Mesenchymal stem cell (in vitro differentiated cells and primary cell): ENCODE results near the gene SIPA1L3.
A peak's percentile ranks its signal among the peaks of the same experiment; 100 is the strongest.

Source experiments
- DNase-seq: peaks from one replicate; pipeline ENCODE4 v3.0.0-alpha.2; 2013
- H2AFZ ChIP-seq: one replicate; pipeline ENCODE4 v1.6.1; 2013; ENCODE audit warnings: low read depth, mild to moderate bottlenecking, control low read depth, inconsistent platforms, low read length, moderate library complexity
- H2AK5ac ChIP-seq: 2 replicates; pipeline ENCODE4 v1.6.1; 2013; ENCODE audit warnings: low read length, moderate library complexity, mild to moderate bottlenecking, inconsistent platforms; ENCODE audit not compliant: severe bottlenecking
- H2BK120ac ChIP-seq: one replicate; pipeline ENCODE4 v1.6.1; 2013; ENCODE audit warnings: low read depth, mild to moderate bottlenecking, inconsistent platforms, low read length, moderate library complexity
- H2BK12ac ChIP-seq, 2 experiments: one replicate each; pipeline ENCODE4 v1.6.1; 2013; ENCODE audit warnings: inconsistent platforms in 2 of 2, low read length in 2 of 2, mild to moderate bottlenecking in 2 of 2, moderate library complexity in 2 of 2, control low read depth in 1 of 2
- H2BK15ac ChIP-seq: one replicate; pipeline ENCODE4 v1.6.1; 2013; ENCODE audit warnings: mild to moderate bottlenecking, low read depth, inconsistent platforms; ENCODE audit not compliant: poor library complexity, severe bottlenecking
- H2BK5ac ChIP-seq: 2 replicates; pipeline ENCODE4 v1.6.1; 2013; ENCODE audit warnings: low read depth, mild to moderate bottlenecking, low read length, control low read depth, inconsistent platforms; ENCODE audit not compliant: poor library complexity, severe bottlenecking
- H3K14ac ChIP-seq, 2 experiments: one replicate each; pipeline ENCODE4 v1.6.1; 2013; ENCODE audit warnings: inconsistent platforms in 2 of 2, low read length in 2 of 2, control low read depth in 1 of 2, mild to moderate bottlenecking in 1 of 2, moderate library complexity in 1 of 2
- H3K18ac ChIP-seq, 2 experiments: one replicate each; pipeline ENCODE4 v1.6.1; 2013; ENCODE audit warnings: inconsistent platforms in 2 of 2, low read length in 2 of 2, control low read depth in 1 of 2, low read depth in 1 of 2, mild to moderate bottlenecking in 1 of 2
- H3K23ac ChIP-seq, 2 experiments: one replicate each; pipeline ENCODE4 v1.6.1; 2013; ENCODE audit warnings: inconsistent platforms in 2 of 2, low read length in 2 of 2, mild to moderate bottlenecking in 2 of 2, moderate library complexity in 2 of 2, control low read depth in 1 of 2
- H3K27ac ChIP-seq: 2 replicates; pipeline ENCODE4 v1.5.1; 2013; ENCODE audit warnings: mild to moderate bottlenecking, moderate library complexity, low read length, control low read depth, inconsistent platforms; ENCODE audit not compliant: poor library complexity, severe bottlenecking
- H3K27me3 ChIP-seq, 2 experiments: 2 replicates each; pipeline versions ENCODE4 v1.6.1 to v1.7.0; 2013; ENCODE audit warnings: low read length in 2 of 2, mild to moderate bottlenecking in 2 of 2, moderate library complexity in 2 of 2, control low read depth in 1 of 2, inconsistent platforms in 1 of 2; ENCODE audit not compliant: control insufficient read depth in 1 of 2, insufficient read depth in 1 of 2
- H3K36me3 ChIP-seq, 2 experiments: 2 replicates each; pipeline versions ENCODE4 v1.6.1 to v1.7.0; 2013; ENCODE audit warnings: low read length in 2 of 2, control low read depth in 1 of 2, inconsistent platforms in 1 of 2, low read depth in 1 of 2, mild to moderate bottlenecking in 1 of 2; ENCODE audit not compliant: insufficient read depth in 2 of 2, control insufficient read depth in 1 of 2
- H3K4ac ChIP-seq, 2 experiments: one replicate each; pipeline ENCODE4 v1.6.1; 2013; ENCODE audit warnings: inconsistent platforms in 2 of 2, low read length in 2 of 2, mild to moderate bottlenecking in 2 of 2, moderate library complexity in 2 of 2, control low read depth in 1 of 2, low read depth in 1 of 2
- H3K4me1 ChIP-seq: 2 replicates; pipeline ENCODE4 v1.6.1; 2013; ENCODE audit warnings: low read depth, low read length, control low read depth; ENCODE audit not compliant: control insufficient read depth, insufficient read depth
- H3K4me2 ChIP-seq: 2 replicates; pipeline ENCODE4 v1.6.1; 2013; ENCODE audit warnings: low read length, mild to moderate bottlenecking, inconsistent platforms; ENCODE audit not compliant: poor library complexity, severe bottlenecking
- H3K4me3 ChIP-seq, 2 experiments: 2 replicates each; pipeline versions ENCODE4 v1.5.1 to v1.7.0; 2013; ENCODE audit warnings: low read length in 2 of 2, mild to moderate bottlenecking in 2 of 2, control low read depth in 1 of 2, low read depth in 1 of 2; ENCODE audit not compliant: insufficient read depth in 1 of 2
- H3K79me1 ChIP-seq: replicated peaks from 2 replicates; pipeline ENCODE4 v1.6.1; 2013; ENCODE audit warnings: mild to moderate bottlenecking, control low read depth, low read length, inconsistent platforms; ENCODE audit not compliant: poor library complexity, severe bottlenecking
- H3K9ac ChIP-seq: 2 replicates; pipeline ENCODE4 v1.7.0; 2013; ENCODE audit warnings: mild to moderate bottlenecking, low read length, moderate library complexity
- H3K9me3 ChIP-seq: 2 replicates; pipeline ENCODE4 v1.7.0; 2013; ENCODE audit warnings: mild to moderate bottlenecking, low read length; ENCODE audit not compliant: control insufficient read depth
- H4K8ac ChIP-seq: one replicate; pipeline ENCODE4 v1.6.1; 2013; ENCODE audit warnings: inconsistent platforms, mild to moderate bottlenecking, low read length, moderate library complexity
- H4K91ac ChIP-seq: one replicate; pipeline ENCODE4 v1.6.1; 2013; ENCODE audit warnings: mild to moderate bottlenecking, low read length, inconsistent platforms
- WGBS: methylation state at CpG from one replicate; pipeline ENCODE4 v1.1.7; 2013; ENCODE audit warnings: mixed read lengths; 5-methylcytosine and 5-hydroxymethylcytosine counted together

The SIPA1L3 gene

DNA sequence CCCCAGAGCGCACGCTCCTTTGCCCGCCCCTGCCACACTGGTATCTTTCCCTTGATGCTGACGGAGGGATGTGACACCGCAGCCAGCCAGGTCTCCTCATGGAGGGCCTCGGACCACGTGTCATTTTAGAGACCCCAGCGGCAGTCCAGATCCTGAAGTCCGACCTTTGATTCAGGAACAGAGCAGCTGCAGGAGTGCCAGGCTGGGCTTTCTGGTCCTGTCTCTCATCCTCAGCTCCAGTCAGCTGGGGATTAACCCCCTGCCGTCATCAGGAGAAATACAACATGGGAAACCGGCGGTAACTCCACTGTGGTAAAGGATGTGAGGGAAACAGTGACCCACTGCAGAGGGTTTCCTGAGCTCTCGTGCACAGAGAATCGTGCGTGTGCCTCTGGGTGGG is 140.6 kb downstream of the SIPA1L3 start:
- Histone ChIP-seq H3K18ac (no peak overlapping the region), H4K91ac (no peak overlapping the region)
- 74% methylated on average over 15 of the region's 15 CpGs for WGBS

DNA sequence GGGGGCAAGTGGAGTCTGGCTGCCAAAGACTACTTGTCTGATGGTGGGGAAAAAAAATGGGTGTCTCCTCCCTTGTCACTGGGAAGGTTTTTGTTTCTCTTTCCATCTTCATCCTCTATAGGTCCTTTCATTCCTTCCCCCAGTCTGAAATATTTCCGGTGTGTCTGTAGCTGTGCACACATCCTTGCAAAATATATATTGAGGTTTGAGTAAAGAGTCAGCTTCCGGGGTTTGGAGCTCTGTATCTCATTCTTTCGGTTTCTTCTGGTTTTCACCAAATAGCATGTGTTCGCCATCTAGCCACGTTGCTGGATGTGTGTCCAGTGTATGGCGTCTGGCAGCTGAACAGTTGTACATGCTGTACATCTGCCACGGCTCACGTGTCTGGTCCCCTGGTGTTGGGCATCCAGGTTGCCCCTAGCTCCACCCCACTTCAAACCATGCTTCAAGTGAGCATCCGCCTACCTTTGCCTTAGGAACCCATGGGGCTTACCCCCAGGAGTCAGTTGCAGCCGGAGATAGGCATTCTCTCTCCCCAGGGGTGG is 142.2 kb downstream of the SIPA1L3 start:
- no peak overlapping the region for H3K4me3 ChIP-seq
- H3K4me1 ChIP-seq = peaks cover 30% of the 10 kb centered on the region
- no peak overlapping the region for H2BK120ac ChIP-seq
- peaks cover 18 to 19% of the 10 kb centered on the region in 2 experiments for H3K36me3 ChIP-seq
- peak; percentile 44 for DNase-seq
- no peaks in the 10 kb centered on the region for H3K27me3 ChIP-seq
- no peak overlapping the region for H3K4ac ChIP-seq
- H2BK5ac ChIP-seq = no peak overlapping the region
- no peak overlapping the region for H3K23ac ChIP-seq
- no peak overlapping the region for H3K14ac ChIP-seq
- H3K27ac ChIP-seq = no peak overlapping the region
- H3K9ac ChIP-seq = no peak overlapping the region
- no peak overlapping the region for H3K18ac ChIP-seq
- no peaks in the 10 kb centered on the region for H3K9me3 ChIP-seq
- no peak overlapping the region for H2BK12ac ChIP-seq
- peaks cover 50% of the 10 kb centered on the region for H3K79me1 ChIP-seq
- H2BK15ac ChIP-seq = no peak overlapping the region
- WGBS = 96% methylated on average over 9 of the region's 10 CpGs
- H2AFZ ChIP-seq = no peak overlapping the region
- H4K8ac ChIP-seq = no peak overlapping the region
- no peak overlapping the region for H2AK5ac ChIP-seq
- H3K4me2 ChIP-seq = no peak overlapping the region
- H4K91ac ChIP-seq = no peak overlapping the region

More for the DNA sequence above, 140.6 kb downstream of the SIPA1L3 start:
- H2AFZ ChIP-seq = no peak overlapping the region
- no peak overlapping the region for H4K8ac ChIP-seq
- H3K4me2 ChIP-seq = no peak overlapping the region
- DNase-seq = no peak
- H3K14ac ChIP-seq = no peak overlapping the region
- H2BK5ac ChIP-seq = no peak overlapping the region
- no peak overlapping the region for H3K4ac ChIP-seq
- H2BK15ac ChIP-seq = no peak overlapping the region
- peaks cover 50% of the 10 kb centered on the region for H3K79me1 ChIP-seq
- no peaks in the 10 kb centered on the region for H3K27me3 ChIP-seq
- H2BK12ac ChIP-seq = no peak overlapping the region
- H3K9ac ChIP-seq = no peak overlapping the region
- peaks cover 14 to 15% of the 10 kb centered on the region in 2 experiments for H3K36me3 ChIP-seq
- no peak overlapping the region for H3K4me3 ChIP-seq
- H3K27ac ChIP-seq = peak overlapping the region; percentile 4
- no peak overlapping the region for H2AK5ac ChIP-seq
- no peak overlapping the region for H3K23ac ChIP-seq
- H2BK120ac ChIP-seq = no peak overlapping the region
- no peaks in the 10 kb centered on the region for H3K9me3 ChIP-seq
- peaks cover 36% of the 10 kb centered on the region for H3K4me1 ChIP-seq

GRCh38 chr19:38055010-38055409 is 148.0 kb downstream of the SIPA1L3 start:
- no peak overlapping the region for H3K9ac ChIP-seq
- no peak overlapping the region for H4K8ac ChIP-seq
- no peak overlapping the region for H3K4ac ChIP-seq
- H3K9me3 ChIP-seq = no peaks in the 10 kb centered on the region
- no peak overlapping the region for H2AFZ ChIP-seq
- H2AK5ac ChIP-seq = no peak overlapping the region
- no peak overlapping the region for H2BK120ac ChIP-seq
- no peak overlapping the region for H2BK12ac ChIP-seq
- H3K27me3 ChIP-seq = no peaks in the 10 kb centered on the region
- H3K14ac ChIP-seq = no peak overlapping the region
- peaks cover 26% of the 10 kb centered on the region for H3K4me1 ChIP-seq
- no peak overlapping the region for H4K91ac ChIP-seq
- peaks cover 14 to 20% of the 10 kb centered on the region in 2 experiments for H3K36me3 ChIP-seq
- peaks cover 31% of the 10 kb centered on the region for H3K79me1 ChIP-seq
- H2BK15ac ChIP-seq = no peak overlapping the region
- H3K4me3 ChIP-seq = no peak overlapping the region
- H3K4me2 ChIP-seq = no peak overlapping the region
- 93% methylated on average over 7 of the region's 9 CpGs for whole genome bisulfite sequencing
- no peak overlapping the region for H3K27ac ChIP-seq
- H2BK5ac ChIP-seq = no peak overlapping the region
- no peak overlapping the region for H3K18ac ChIP-seq
- no peak for DNase-seq
- no peak overlapping the region for H3K23ac ChIP-seq

GRCh38 chr19:38055655-38056521 is 148.9 kb downstream of the SIPA1L3 start:
- peaks cover 32% of the 10 kb centered on the region for H3K79me1 ChIP-seq
- H3K14ac ChIP-seq = peak overlapping the region in 1 of 2 experiments; percentile 15
- no peak overlapping the region for H3K27ac ChIP-seq
- H4K8ac ChIP-seq = no peak overlapping the region
- H3K9ac ChIP-seq = no peak overlapping the region
- H3K4ac ChIP-seq = no peak overlapping the region
- H2BK120ac ChIP-seq = no peak overlapping the region
- H2BK5ac ChIP-seq = no peak overlapping the region
- DNase-seq = no peak
- peak overlapping the region; percentile 30 for H2AK5ac ChIP-seq
- no peak overlapping the region for H2BK15ac ChIP-seq
- H3K36me3 ChIP-seq = peaks cover 14 to 20% of the 10 kb centered on the region in 2 experiments
- H3K27me3 ChIP-seq = no peaks in the 10 kb centered on the region
- H3K18ac ChIP-seq = no peak overlapping the region
- peaks cover 28% of the 10 kb centered on the region for H3K4me1 ChIP-seq
- H3K4me2 ChIP-seq = no peak overlapping the region
- no peak overlapping the region for H4K91ac ChIP-seq
- no peak overlapping the region for H2AFZ ChIP-seq
- H2BK12ac ChIP-seq = no peak overlapping the region
- H3K23ac ChIP-seq = no peak overlapping the region
- H3K4me3 ChIP-seq = no peak overlapping the region
- 79% methylated on average over 14 of the region's 18 CpGs for WGBS
- no peaks in the 10 kb centered on the region for H3K9me3 ChIP-seq
